HepG2 (cell line): ENCODE measurements around the gene CDYL. TPM values are rescaled to one million over a fixed set of nuclear protein-coding genes. Genes with fewer than 3 reads are reported as not detected.

Experiments used
- ADNP ChIP-seq: sonication (generic); formaldehyde crosslinking; IDR thresholded peaks from 2 replicates; pipeline ENCODE4 v1.4.0; 2020; ENCODE audit warnings: missing genetic modification reagents
- ATF1 ChIP-seq: IDR thresholded peaks from 2 replicates; pipeline ENCODE4 v1.6.1; 2016; ENCODE audit warnings: mild to moderate bottlenecking, control low read depth
- ATF7 ChIP-seq, 2 experiments: fragments of 450-650 bp in 1 of 2; sonication (generic) in 1 of 2; formaldehyde crosslinking in 1 of 2; IDR thresholded peaks; 2 replicates each; pipeline versions ENCODE4 v1.4.0 to v1.6.1; 2016 to 2020; ENCODE audit warnings: antibody characterized with exemption in 1 of 2, mild to moderate bottlenecking in 1 of 2, missing genetic modification reagents in 1 of 2
- FOXJ3 ChIP-seq: sonication (generic); formaldehyde crosslinking; IDR thresholded peaks from 2 replicates; pipeline ENCODE4 v1.4.0; 2020; ENCODE audit warnings: missing genetic modification reagents, mild to moderate bottlenecking, borderline replicate concordance
- GLI4 ChIP-seq: sonication (generic); formaldehyde crosslinking; IDR thresholded peaks from 2 replicates; pipeline ENCODE4 v1.5.1; 2020; ENCODE audit warnings: missing genetic modification reagents, mild to moderate bottlenecking, moderate library complexity, borderline replicate concordance
- HES4 ChIP-seq: sonication (generic); formaldehyde crosslinking; IDR thresholded peaks from 2 replicates; pipeline ENCODE4 v1.9.0; 2021; ENCODE audit warnings: mild to moderate bottlenecking, missing genetic modification reagents, borderline replicate concordance
- SMC3 ChIP-seq: IDR thresholded peaks from 2 replicates; pipeline ENCODE4 v1.6.1; 2011; ENCODE audit warnings: low read length, improper control_type of control experiment
- SP1 ChIP-seq, 2 experiments: fragments of 450-650 bp in 1 of 2; sonication (generic) in 1 of 2; formaldehyde crosslinking in 1 of 2; IDR thresholded peaks; 2 replicates each; pipeline versions ENCODE4 v1.4.0 to v1.6.1; 2016 to 2020; ENCODE audit warnings: missing genetic modification reagents in 1 of 2
- THAP9 ChIP-seq: sonication (generic); formaldehyde crosslinking; IDR thresholded peaks from 2 replicates; pipeline ENCODE4; 2020; ENCODE audit warnings: missing genetic modification reagents, mild to moderate bottlenecking, borderline replicate concordance
- ZFX ChIP-seq: sonication (generic); formaldehyde crosslinking; IDR thresholded peaks from 2 replicates; pipeline ENCODE4 v1.4.0; 2020; ENCODE audit warnings: mild to moderate bottlenecking, low read depth, missing genetic modification reagents, moderate library complexity
- ZNF556 ChIP-seq: sonication (generic); formaldehyde crosslinking; IDR thresholded peaks from 2 replicates; pipeline ENCODE4 v1.4.0; 2020; ENCODE audit warnings: mild to moderate bottlenecking, missing genetic modification reagents, borderline replicate concordance
- ZNF644 ChIP-seq: IDR thresholded peaks from 2 replicates; pipeline ENCODE4 v1.6.1; 2016; ENCODE audit warnings: low read depth
- polyA plus RNA-seq, 8 experiments: library from polyadenylated mRNA; depleted of rRNA in 3 of 8; stranded (reverse) in 7 of 8; unstranded in 1 of 8; fragments of >200 nt; fragmentation: Illumina TruSeq in 4 of 8; extraction: Trizol in 4 of 8; gene quantifications; 2 replicates each; pipeline versions ENCODE4 v1.2.1 to v1.2.3, GENCODE V29; 2011 to 2016; ENCODE audit warnings: low read depth in 4 of 8, missing spikeins in 1 of 8, mixed read lengths in 1 of 8; ENCODE audit not compliant: insufficient read depth in 1 of 8
- total RNA-seq, 5 experiments: library from RNA; depleted of rRNA; stranded (reverse); fragments of >200 nt; fragmentation: Illumina TruSeq; extraction: Trizol; gene quantifications; 2 replicates each; pipeline ENCODE4 v1.2.3, GENCODE V29; 2016; ENCODE audit warnings: low read depth in 1 of 5
- TF ChIP-seq, protein P1 (sequence below): sonication (generic); formaldehyde crosslinking; IDR thresholded peaks from 2 replicates; pipeline ENCODE4 v1.4.0; 2020; ENCODE audit warnings: missing genetic modification reagents
- TF ChIP-seq, protein P2 (sequence below): sonication (generic); formaldehyde crosslinking; conservative IDR thresholded peaks from 2 replicates; pipeline ENCODE4 v1.4.0; 2020; ENCODE audit warnings: missing genetic modification reagents
- TF ChIP-seq, protein P3 (sequence below): sonication (generic); formaldehyde crosslinking; IDR thresholded peaks from 2 replicates; pipeline ENCODE4 v1.4.0; 2020; ENCODE audit warnings: missing genetic modification reagents, borderline replicate concordance

The CDYL gene
- total and polyA plus RNA-seq, 2 of the 13 experiments (the other 11 are each of a cell fraction or from before 2014, with no cell fraction given): 22.8 to 105 TPM

GRCh38 chr6:4809999-4810918 is 34.1 kb downstream of the CDYL start (continued):
- TF ChIP-seq, protein P1, sequence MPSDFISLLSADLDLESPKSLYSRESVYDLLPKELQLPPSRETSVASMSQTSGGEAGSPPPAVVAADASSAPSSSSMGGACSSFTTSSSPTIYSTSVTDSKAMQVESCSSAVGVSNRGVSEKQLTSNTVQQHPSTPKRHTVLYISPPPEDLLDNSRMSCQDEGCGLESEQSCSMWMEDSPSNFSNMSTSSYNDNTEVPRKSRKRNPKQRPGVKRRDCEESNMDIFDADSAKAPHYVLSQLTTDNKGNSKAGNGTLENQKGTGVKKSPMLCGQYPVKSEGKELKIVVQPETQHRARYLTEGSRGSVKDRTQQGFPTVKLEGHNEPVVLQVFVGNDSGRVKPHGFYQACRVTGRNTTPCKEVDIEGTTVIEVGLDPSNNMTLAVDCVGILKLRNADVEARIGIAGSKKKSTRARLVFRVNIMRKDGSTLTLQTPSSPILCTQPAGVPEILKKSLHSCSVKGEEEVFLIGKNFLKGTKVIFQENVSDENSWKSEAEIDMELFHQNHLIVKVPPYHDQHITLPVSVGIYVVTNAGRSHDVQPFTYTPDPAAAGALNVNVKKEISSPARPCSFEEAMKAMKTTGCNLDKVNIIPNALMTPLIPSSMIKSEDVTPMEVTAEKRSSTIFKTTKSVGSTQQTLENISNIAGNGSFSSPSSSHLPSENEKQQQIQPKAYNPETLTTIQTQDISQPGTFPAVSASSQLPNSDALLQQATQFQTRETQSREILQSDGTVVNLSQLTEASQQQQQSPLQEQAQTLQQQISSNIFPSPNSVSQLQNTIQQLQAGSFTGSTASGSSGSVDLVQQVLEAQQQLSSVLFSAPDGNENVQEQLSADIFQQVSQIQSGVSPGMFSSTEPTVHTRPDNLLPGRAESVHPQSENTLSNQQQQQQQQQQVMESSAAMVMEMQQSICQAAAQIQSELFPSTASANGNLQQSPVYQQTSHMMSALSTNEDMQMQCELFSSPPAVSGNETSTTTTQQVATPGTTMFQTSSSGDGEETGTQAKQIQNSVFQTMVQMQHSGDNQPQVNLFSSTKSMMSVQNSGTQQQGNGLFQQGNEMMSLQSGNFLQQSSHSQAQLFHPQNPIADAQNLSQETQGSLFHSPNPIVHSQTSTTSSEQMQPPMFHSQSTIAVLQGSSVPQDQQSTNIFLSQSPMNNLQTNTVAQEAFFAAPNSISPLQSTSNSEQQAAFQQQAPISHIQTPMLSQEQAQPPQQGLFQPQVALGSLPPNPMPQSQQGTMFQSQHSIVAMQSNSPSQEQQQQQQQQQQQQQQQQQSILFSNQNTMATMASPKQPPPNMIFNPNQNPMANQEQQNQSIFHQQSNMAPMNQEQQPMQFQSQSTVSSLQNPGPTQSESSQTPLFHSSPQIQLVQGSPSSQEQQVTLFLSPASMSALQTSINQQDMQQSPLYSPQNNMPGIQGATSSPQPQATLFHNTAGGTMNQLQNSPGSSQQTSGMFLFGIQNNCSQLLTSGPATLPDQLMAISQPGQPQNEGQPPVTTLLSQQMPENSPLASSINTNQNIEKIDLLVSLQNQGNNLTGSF (CRISPR knock-in tag): no peak
- TF ChIP-seq SP1 (IDR thresholded peaks at IDR 0.05) (no peak), SP1 (CRISPR knock-in tag; IDR thresholded peaks at IDR 0.05) (no peak), ATF1 (no peak; the same call in 1 of the 2 replicates), FOXJ3 (CRISPR knock-in tag) (no peak), ADNP (CRISPR knock-in tag) (no peak), HES4 (CRISPR knock-in tag) (no peak), THAP9 (CRISPR knock-in tag) (no peak), ZNF556 (CRISPR knock-in tag) (no peak), ZNF644 (0 out of 2 replicates have a peak, but pooled peaks have one; percentile 35), SMC3 (no peak), ATF7 (IDR thresholded peaks at IDR 0.05) (peak; percentile 86), ATF7 (CRISPR knock-in tag; IDR thresholded peaks at IDR 0.05) (no peak), ZFX (CRISPR knock-in tag) (no peak), GLI4 (CRISPR knock-in tag) (no peak)
- TF ChIP-seq, protein P2, sequence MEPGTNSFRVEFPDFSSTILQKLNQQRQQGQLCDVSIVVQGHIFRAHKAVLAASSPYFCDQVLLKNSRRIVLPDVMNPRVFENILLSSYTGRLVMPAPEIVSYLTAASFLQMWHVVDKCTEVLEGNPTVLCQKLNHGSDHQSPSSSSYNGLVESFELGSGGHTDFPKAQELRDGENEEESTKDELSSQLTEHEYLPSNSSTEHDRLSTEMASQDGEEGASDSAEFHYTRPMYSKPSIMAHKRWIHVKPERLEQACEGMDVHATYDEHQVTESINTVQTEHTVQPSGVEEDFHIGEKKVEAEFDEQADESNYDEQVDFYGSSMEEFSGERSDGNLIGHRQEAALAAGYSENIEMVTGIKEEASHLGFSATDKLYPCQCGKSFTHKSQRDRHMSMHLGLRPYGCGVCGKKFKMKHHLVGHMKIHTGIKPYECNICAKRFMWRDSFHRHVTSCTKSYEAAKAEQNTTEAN (CRISPR knock-in tag): 0 out of 2 replicates have a peak, but pooled peaks have one; percentile 42
- TF ChIP-seq, protein P3, sequence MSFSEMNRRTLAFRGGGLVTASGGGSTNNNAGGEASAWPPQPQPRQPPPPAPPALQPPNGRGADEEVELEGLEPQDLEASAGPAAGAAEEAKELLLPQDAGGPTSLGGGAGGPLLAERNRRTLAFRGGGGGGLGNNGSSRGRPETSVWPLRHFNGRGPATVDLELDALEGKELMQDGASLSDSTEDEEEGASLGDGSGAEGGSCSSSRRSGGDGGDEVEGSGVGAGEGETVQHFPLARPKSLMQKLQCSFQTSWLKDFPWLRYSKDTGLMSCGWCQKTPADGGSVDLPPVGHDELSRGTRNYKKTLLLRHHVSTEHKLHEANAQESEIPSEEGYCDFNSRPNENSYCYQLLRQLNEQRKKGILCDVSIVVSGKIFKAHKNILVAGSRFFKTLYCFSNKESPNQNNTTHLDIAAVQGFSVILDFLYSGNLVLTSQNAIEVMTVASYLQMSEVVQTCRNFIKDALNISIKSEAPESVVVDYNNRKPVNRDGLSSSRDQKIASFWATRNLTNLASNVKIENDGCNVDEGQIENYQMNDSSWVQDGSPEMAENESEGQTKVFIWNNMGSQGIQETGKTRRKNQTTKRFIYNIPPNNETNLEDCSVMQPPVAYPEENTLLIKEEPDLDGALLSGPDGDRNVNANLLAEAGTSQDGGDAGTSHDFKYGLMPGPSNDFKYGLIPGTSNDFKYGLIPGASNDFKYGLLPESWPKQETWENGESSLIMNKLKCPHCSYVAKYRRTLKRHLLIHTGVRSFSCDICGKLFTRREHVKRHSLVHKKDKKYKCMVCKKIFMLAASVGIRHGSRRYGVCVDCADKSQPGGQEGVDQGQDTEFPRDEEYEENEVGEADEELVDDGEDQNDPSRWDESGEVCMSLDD (CRISPR knock-in tag): no peak
